Stimulated activated CD4-positive, alpha-beta T cell treated with anti-CD3 and anti-CD28 coated beads, Interleukin-1b, Interleukin-23, amount 100 ng/mL, for 24 hours (primary cell): Measurements from ENCODE around the gene ZNF48.
A peak's percentile ranks its signal among the peaks of the same experiment; 100 is the strongest.

Experiments
- DNase-seq, 4 experiments: peaks; one replicate each; pipeline ENCODE4 v3.0.0-alpha.2; 2020; ENCODE audit warnings: low read depth in 4 of 4, low spot score in 1 of 4

Gene ZNF48

DNA sequence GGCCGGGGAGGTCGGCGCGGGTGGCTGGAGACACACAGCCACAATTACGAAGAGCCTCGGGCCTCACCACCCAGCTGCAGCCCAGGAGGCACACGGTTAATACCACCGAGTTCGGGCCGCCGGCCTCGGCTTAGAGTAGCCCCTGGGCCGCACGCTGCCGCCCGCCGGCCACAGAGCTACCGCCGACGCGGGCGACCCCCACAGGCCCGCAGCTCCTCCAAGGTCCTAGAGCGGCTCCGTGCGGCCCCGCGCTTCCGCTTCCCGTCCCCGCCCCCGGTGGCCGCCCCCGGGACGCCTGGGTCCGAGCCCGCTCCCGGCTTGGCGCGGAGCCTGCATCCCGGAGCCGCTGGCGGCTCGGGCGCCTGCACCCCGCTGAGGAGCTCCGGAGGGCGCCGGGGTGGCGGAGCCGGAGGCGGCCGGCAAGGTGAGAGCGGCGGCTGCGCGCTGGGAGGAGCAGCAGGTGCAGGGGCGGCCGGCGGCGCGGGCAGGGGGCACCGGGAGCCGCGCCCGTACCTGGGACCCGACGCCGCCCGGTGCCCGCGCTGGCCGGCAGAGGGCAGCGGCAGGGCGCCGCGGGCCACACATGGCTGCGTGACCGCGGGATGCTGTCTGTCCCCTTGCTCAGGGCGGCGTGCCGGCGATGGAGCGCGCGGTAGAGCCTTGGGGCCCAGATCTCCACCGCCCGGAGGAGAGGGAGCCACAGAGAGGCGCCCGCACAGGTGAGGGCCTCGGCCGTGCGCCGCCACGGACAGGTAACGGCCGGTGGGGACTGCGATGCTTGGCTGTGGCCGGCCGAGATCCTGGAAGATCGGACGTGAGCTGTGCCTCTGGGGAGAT lies at the start of gene ZNF48:
Gene ZNF48 (plus strand): TSS at position 266 of the 837 bp plus-strand sequence. CDS start 375 bp downstream, at position 641.
- peak in 2 of 4 experiments; percentile 49 to 52 for DNase-seq

- DNase-seq, result no peak
Observed at GRCh38 chr16:30346286-30346685, 48.9 kb upstream of the ZNF48 start.

DNA sequence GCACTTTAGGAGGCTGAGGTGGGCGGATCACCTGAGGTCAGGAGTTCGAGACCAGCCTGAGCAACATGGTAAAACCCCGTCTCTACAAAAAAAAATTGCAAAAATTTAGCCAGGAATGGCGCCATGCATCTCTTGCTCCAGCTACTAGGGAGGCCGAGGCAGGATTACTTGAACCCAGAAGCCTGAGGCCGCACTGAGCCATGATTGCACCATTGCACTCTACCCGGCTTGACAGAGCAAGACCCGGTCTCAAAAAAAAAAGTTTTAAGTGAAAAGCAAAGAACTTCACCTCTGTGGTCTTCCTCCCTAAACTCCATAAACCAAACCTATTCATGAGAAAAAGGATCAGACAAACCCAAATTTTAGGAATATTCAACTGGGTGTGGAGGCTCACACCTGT lies 47.1 kb upstream of the ZNF48 start:
- DNase-seq, result no peak

- DNase-seq, result no peak
Observed at GRCh38 chr16:30348929-30349328, 46.3 kb upstream of the ZNF48 start.

DNA sequence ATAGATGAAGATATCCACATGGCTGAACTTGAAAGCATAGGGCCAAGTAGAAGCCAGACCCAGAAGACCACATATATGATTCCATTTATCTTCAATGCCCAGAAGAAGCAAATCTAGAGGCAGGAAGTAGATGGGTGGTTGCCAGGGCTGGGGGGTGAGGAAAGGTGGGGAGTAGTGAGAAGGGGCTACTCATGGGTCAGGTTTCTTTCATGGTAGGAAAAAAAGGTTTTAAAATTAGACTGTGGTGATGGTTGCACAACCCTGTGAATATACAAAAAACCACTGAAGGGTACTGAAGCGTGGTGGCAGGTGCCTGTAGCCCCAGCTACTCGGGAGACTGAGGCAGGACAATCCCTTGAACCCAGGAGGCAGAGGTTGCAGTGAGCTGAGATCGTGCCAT lies 45.5 kb upstream of the ZNF48 start:
- DNase-seq, result no peak

GRCh38 chr16:30350134-30350871 lies 44.9 kb upstream of the ZNF48 start:
- no peak for DNase-seq

GRCh38 chr16:30351001-30351441 lies 44.2 kb upstream of the ZNF48 start:
- no peak for DNase-seq

DNA sequence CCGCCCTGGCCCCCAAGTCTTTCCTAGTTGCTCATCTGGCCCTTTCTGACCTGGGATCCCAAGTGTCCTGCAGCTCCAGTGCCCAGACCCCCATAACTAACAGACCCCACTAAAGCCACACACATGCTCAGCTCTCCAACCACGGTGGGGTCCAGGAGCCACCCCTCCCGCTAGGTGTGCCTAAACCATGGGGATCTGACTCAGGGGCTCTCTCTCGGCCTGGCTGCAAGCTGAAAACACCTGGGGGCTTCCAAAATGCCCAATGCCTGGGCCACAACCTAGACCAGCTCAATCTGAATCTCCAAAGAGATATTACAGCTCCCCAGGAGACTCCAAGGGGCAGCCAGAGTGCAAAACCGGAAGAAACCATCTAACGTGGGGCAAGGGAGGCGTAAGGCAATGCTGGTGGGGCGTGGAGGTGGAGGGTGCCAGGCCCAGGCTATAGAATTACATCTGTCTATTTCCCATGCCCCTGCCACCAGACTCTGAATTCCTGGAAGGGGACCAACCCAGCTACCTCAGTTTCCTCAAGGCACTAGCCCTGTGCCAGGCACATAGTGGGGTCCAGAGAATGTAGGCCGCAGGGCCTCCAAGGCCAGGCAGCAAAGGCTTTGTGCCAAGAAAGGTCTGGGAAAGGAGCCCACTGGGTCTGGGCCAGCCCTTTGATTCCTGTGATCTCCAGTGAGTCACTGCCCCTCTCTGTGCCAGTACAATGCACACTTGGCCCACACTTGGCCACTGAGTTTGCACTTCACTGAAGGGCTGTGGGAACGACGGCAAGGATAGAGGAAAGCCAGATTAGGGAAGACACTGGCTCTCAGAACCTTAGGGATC lies 43.4 kb upstream of the ZNF48 start:
- DNase-seq, result no peak

DNA sequence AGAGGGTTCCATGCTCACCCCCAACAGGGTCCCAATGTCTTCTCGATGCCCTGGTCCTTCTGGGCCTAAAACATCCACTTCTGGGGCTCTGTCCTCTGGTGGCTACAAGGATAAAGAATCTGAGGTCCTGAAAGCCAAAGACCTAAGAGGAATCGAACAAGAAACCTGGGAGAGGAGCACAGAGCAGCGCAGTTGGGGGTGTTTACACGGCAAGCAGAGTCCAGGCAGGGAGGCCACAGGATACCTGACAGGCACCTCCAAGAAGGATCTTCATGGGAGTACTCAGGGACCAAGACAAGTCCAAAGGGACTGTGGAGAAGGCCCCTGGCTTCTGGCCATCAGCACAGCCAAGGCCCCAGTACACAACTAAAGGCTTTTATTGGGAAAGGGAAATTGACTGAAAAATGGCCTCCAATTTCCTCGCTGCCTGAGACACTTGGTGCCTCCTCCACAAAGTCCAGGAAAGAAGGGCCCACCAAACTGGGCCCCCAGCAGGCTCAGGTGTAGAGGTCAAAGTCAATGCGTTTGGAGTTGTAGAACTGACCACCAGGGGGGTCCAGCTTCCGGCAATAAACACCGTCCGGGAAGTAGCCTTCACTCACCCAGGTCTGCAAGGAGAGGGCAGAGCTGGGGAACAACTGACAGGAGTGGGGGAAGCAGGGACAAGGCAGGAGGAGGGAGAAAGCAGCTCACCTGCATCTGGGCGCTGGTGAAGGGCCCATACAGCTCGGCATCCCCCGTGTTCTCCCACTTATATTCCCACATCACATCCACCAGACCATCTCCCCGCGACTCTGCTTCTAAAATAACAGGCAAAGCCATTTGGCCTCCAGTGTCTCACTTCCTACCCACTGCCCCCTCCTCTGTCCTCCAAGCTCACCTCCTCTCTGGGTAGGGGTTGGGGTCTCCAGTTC lies 42.5 kb upstream of the ZNF48 start:
- DNase-seq, result no peak

DNA sequence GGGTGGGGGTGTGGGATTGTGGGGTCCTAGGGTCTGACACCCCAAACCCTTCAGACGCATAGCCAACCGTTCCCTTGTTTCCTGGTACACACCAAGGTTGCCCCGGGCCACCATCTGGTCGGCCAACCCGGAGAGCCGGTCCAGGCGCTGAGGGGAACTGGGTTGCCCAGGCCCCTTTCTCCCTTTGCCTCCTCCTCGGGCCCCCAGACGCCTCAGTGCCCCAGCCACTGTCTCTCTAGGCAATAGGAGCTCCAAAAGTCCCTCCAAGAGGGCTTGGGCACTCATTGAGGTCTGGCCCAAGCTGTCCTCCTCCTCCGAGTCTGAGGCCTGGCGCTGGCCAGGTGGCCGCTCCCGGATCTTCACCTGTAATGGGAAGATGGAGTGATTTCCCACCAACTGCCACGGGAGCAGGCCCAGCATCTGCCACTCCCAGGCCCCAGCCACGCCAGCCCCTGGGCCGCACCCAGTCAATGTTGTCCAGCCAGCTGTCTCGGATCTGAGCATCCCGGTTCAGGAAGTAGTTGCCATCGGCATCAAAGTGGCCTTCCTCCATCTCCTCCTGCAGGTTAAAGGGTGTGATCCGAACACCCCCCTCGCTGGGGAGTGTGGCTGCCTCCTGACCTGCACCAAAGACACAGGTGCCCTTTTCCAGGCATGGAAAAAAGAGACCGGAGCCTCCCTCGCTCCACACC lies 41.6 kb upstream of the ZNF48 start:
- no peak for DNase-seq

DNA sequence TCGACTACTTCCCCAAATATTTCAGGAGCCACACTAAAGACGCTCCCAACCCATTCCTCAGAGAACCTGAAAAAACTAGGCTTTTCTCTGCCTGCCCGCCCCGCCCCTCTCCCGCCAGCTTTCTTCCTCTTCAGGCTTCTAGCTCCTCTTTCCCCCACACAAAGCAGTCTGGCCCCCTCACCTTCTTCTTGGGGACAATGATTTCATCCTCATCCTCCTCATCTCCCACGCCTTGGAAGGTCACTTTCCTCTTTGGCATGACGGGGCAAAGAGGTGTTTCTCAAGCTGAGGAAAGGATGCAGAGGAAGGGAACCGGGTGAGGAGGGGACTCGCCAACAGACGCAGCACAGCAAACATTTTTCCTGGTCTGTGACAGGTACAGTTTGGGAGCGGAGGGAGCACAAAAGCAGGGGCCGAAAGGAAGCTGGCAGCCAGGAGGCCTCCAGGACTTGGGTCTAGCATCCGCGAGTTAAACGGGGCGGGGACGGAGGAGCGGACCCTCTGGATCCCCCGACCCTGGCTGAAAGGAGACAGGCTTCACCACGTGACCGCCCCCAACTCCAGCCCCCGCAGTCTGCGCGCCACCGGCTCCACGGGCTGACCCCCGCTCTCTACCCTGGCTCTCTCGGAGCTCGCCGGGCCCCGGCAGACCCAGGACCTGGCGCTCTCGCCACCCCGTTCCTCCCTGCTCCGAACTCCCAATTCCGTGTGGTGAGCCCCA lies 40.6 kb upstream of the ZNF48 start:
- no peak for DNase-seq

- peak; percentile 76 to 89 (median 81) for DNase-seq
Observed at GRCh38 chr16:30355144-30355953, 39.9 kb upstream of the ZNF48 start, which contains the start of gene CD2BP2. CD2BP2 (minus strand) TSS chr16:30355308; CDS start chr16:30354681, 627 bp downstream.

DNA sequence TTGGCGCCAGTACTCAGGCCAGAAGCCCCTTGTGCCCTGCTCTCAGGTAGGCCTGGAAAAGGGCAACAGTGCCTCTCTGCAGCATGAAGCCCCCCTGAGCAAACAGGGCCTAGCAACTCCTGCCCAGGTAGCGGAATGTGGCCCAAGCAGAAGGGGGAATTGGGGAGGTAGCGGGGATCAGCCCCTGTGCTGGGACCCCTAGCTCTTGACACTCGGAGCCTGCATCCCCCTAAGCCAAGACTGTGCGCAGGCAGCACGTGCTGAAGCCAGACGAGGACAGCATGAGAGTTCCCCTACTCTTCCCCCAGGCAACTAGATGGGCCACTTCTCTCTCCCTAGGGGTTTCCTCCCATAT lies 39.3 kb upstream of the ZNF48 start:
- DNase-seq, result no peak

GRCh38 chr16:30356401-30357084 lies 38.7 kb upstream of the ZNF48 start:
- no peak for DNase-seq

DNA sequence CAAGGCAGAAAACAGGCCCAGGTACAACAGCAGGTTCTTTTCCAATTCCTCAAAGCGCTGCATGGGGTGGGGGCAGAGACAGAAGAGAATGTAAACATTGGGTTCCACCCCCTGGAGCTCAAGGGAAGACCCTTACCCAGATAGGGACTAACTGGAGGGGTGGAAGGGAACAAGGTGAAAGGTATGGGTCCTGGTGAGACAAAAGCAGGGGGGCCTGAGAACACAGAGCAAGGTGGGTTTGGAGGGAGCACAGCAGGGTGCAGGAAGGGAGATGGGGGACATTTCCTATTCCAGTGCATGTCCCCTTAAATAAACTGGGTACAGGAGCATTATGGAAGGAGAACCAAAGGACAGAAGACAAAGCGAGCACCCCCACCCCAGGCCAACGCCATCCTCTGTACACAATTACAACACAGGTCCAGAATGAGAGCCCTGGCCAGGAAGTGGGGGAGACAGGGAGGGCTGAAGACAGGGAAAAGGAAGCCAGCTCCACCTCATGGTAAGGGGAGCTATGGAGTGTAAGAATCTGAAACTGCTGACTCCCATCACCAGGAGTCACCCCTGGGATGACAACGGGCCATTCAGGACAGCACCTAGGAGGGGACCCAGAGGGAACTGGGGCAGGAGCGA lies 38.0 kb upstream of the ZNF48 start:
- DNase-seq, result no peak

- DNase-seq, result no peak
Observed at GRCh38 chr16:30357715-30358576, 37.3 kb upstream of the ZNF48 start.
